Common myeloid progenitor, CD34-positive (primary cell): ENCODE measurements around the gene RIT2.

Source experiments
- CTCF ChIA-PET: fragments of 350-600 bp; sonication (Branson Sonifier 250); formaldehyde crosslinking; loops from one replicate; lab custom pipeline; 2021; ENCODE audit warnings: antibody characterized with exemption; lab: Charles Lee
- POLR2A ChIA-PET: fragments of 350-600 bp; sonication (Branson Sonifier 250); formaldehyde crosslinking; loops from one replicate; lab custom pipeline; 2021; ENCODE audit warnings: antibody characterized with exemption; lab: Charles Lee
- DNase-seq, 3 donors: peaks; one replicate each; pipeline versions ENCODE4 v3.0.0 to v3.0.0-alpha.2; 2013
- H3K27ac ChIP-seq, 2 experiments: 1 replicate in 1 of 2; 2 replicates in 1 of 2; pipeline ENCODE4 v1.7.0; 2013; ENCODE audit warnings: inconsistent platforms in 2 of 2, low read length in 2 of 2, mild to moderate bottlenecking in 2 of 2, low read depth in 1 of 2, moderate library complexity in 1 of 2; ENCODE audit not compliant: severe bottlenecking in 2 of 2, insufficient read depth in 1 of 2, poor library complexity in 1 of 2
- H3K27me3 ChIP-seq, 5 experiments: replicated peaks in 2 of 5; 1 replicate in 3 of 5; 2 replicates in 2 of 5; pipeline versions ENCODE4 v1.6.1 to v1.7.0; 2013; ENCODE audit warnings: low read length in 4 of 5, mild to moderate bottlenecking in 2 of 5, moderate library complexity in 2 of 5, inconsistent platforms in 1 of 5; ENCODE audit not compliant: insufficient read depth in 5 of 5, control insufficient read depth in 4 of 5
- H3K36me3 ChIP-seq, 4 experiments: 1 replicate in 2 of 4; 2 replicates in 2 of 4; pipeline versions ENCODE4 v1.6.1 to v1.7.0; 2013; ENCODE audit warnings: low read length in 3 of 4, control low read depth in 1 of 4, mild to moderate bottlenecking in 1 of 4; ENCODE audit not compliant: control insufficient read depth in 4 of 4, insufficient read depth in 4 of 4
- H3K4me1 ChIP-seq, 4 experiments: 1 replicate in 3 of 4; 2 replicates in 1 of 4; pipeline versions ENCODE4 v1.6.1 to v1.7.1; 2013; ENCODE audit warnings: low read length in 3 of 4, mild to moderate bottlenecking in 3 of 4, control low read depth in 1 of 4, inconsistent platforms in 1 of 4, moderate library complexity in 1 of 4; ENCODE audit not compliant: control insufficient read depth in 4 of 4, insufficient read depth in 4 of 4; ENCODE audit errors: control extremely low read depth in 1 of 4
- H3K4me3 ChIP-seq, 7 experiments: 1 replicate in 4 of 7; 2 replicates in 3 of 7; pipeline versions ENCODE4 v1.5.1 to v1.7.0; 2013; ENCODE audit warnings: mild to moderate bottlenecking in 7 of 7, low read length in 6 of 7, moderate library complexity in 6 of 7, inconsistent platforms in 2 of 7, low read depth in 2 of 7, control low read depth in 1 of 7; ENCODE audit not compliant: insufficient read depth in 4 of 7, control insufficient read depth in 1 of 7; ENCODE audit errors: extremely low read depth in 1 of 7
- H3K9me3 ChIP-seq, 5 experiments: 1 replicate in 4 of 5; 2 replicates in 1 of 5; pipeline versions ENCODE4 v1.6.1 to v1.7.1; 2013; ENCODE audit warnings: low read length in 4 of 5, mild to moderate bottlenecking in 2 of 5, inconsistent platforms in 1 of 5, low read depth in 1 of 5, moderate library complexity in 1 of 5; ENCODE audit not compliant: control insufficient read depth in 4 of 5, insufficient read depth in 2 of 5; ENCODE audit errors: control extremely low read depth in 1 of 5
- WGBS: methylation state at CpG from one replicate; pipeline ENCODE4 v1.1.5; 2013; ENCODE audit not compliant: insufficient coverage; 5-methylcytosine and 5-hydroxymethylcytosine counted together

RIT2 gene

GRCh38 chr18:42922363-42922762 lies 193.1 kb downstream of the RIT2 start:
- H3K36me3 ChIP-seq, result no peaks in the 10 kb centered on the region
- no peaks in the 10 kb centered on the region for H3K9me3 ChIP-seq
- no peaks in the 10 kb centered on the region for H3K27me3 ChIP-seq
- WGBS, result 100% methylated on average over 1 of the region's 3 CpGs
- no peak overlapping the region for H3K27ac ChIP-seq
- POLR2A ChIA-PET, result no interaction called here
- no peak for DNase-seq
- H3K4me3 ChIP-seq, result no peak overlapping the region
- CTCF ChIA-PET, result no interaction called here
- H3K4me1 ChIP-seq, result no peaks in the 10 kb centered on the region

- Histone ChIP-seq H3K27ac (no peak overlapping the region), H3K4me3 (no peak overlapping the region), H3K4me1 (no peaks in the 10 kb centered on the region), H3K9me3 (no peaks in the 10 kb centered on the region), H3K27me3 (no peaks in the 10 kb centered on the region), H3K36me3 (no peaks in the 10 kb centered on the region)
- no CpG with 5 or more reads among the region's 1 CpG for WGBS
- ChIA-PET POLR2A (no interaction called here), CTCF (no interaction called here)
- DNase-seq, result no peak
Observed at GRCh38 chr18:42921226-42921737, 194.2 kb downstream of the RIT2 start.

- Histone ChIP-seq H3K4me3 (no peak overlapping the region), H3K9me3 (no peaks in the 10 kb centered on the region), H3K27me3 (no peaks in the 10 kb centered on the region), H3K27ac (no peak overlapping the region), H3K36me3 (no peaks in the 10 kb centered on the region), H3K4me1 (no peaks in the 10 kb centered on the region)
- POLR2A ChIA-PET, result no interaction called here
- DNase-seq, result no peak
- CTCF ChIA-PET, result no interaction called here
- no CpG with 5 or more reads among the region's 1 CpG for WGBS
Observed at GRCh38 chr18:42920621-42921020, 194.9 kb downstream of the RIT2 start.

GRCh38 chr18:42915299-42915698 lies 200.2 kb downstream of the RIT2 start:
- H3K27me3 ChIP-seq, result no peaks in the 10 kb centered on the region
- ChIA-PET POLR2A (no interaction called here), CTCF (no interaction called here)
- no peaks in the 10 kb centered on the region for H3K36me3 ChIP-seq
- H3K4me1 ChIP-seq, result no peaks in the 10 kb centered on the region
- H3K4me3 ChIP-seq, result no peak overlapping the region
- WGBS, result no CpG with 5 or more reads among the region's 2 CpGs
- H3K27ac ChIP-seq, result no peak overlapping the region
- no peak for DNase-seq
- H3K9me3 ChIP-seq, result no peaks in the 10 kb centered on the region

GRCh38 chr18:42914476-42914875 lies 201.0 kb downstream of the RIT2 start:
- no CpG with 5 or more reads among the region's 1 CpG for WGBS
- Histone ChIP-seq H3K27ac (no peak overlapping the region), H3K4me3 (no peak overlapping the region), H3K4me1 (no peaks in the 10 kb centered on the region), H3K9me3 (no peaks in the 10 kb centered on the region), H3K27me3 (no peaks in the 10 kb centered on the region), H3K36me3 (no peaks in the 10 kb centered on the region)
- ChIA-PET CTCF (no interaction called here), POLR2A (no interaction called here)
- no peak for DNase-seq

- Histone ChIP-seq H3K27me3 (no peaks in the 10 kb centered on the region), H3K9me3 (no peaks in the 10 kb centered on the region), H3K27ac (no peak overlapping the region), H3K4me3 (no peak overlapping the region), H3K36me3 (no peaks in the 10 kb centered on the region), H3K4me1 (no peaks in the 10 kb centered on the region)
- CTCF ChIA-PET, result no interaction called here
- DNase-seq, result no peak
- WGBS, result no CpG with 5 or more reads among the region's 3 CpGs
- POLR2A ChIA-PET, result no interaction called here
Observed at GRCh38 chr18:42909095-42909494, 206.4 kb downstream of the RIT2 start.

- no peak for DNase-seq
- no peaks in the 10 kb centered on the region for H3K4me1 ChIP-seq
- no peaks in the 10 kb centered on the region for H3K36me3 ChIP-seq
- ChIA-PET CTCF (interaction anchor here (1.0 kb wide), 1 partner anchor 11 kb away, joined by 3 read pairs; no protein-coding TSS in a partner anchor), POLR2A (no interaction called here)
- no peak overlapping the region for H3K4me3 ChIP-seq
- 83% methylated on average over 1 of the region's 1 CpG for WGBS
- no peaks in the 10 kb centered on the region for H3K27me3 ChIP-seq
- no peaks in the 10 kb centered on the region for H3K9me3 ChIP-seq
- no peak overlapping the region for H3K27ac ChIP-seq
Observed at GRCh38 chr18:42906761-42907160, 208.7 kb downstream of the RIT2 start.
